Measurements from ENCODE around the gene APBB1IP.

DNA sequence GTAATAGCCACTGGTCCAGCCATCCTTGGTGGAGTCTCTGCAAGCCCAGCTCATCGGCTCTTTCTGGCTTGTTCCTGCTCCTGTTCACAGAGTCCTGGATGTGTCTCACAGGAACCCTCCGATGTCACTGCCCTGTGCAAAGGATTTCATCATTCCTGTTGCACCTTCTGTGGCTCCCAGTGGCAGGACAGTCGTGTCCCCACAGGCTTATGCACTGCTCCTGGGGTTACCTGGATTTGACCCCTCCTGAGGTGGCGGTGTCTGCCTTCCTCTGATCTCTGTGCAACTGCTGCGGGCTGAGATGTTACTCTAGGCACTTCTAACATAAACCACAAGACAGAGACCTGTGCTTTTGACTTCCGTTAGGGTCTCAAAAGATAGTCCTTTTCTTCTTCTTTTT lies 30.6 kb downstream of the APBB1IP start:
- no peak for TF ChIP-seq NFRKB (IDR thresholded peaks at IDR 0.05)
- TF ChIP-seq FOXA1 (IDR thresholded peaks at IDR 0.05) = no peak
- no peak for TF ChIP-seq ZNF384 (IDR thresholded peaks at IDR 0.05)
- TF ChIP-seq BHLHE40 (IDR thresholded peaks at IDR 0.05; ENCODE audit: borderline replicate concordance) = no peak
- no peak for TF ChIP-seq LEF1 (IDR thresholded peaks at IDR 0.05; ENCODE audit: borderline replicate concordance)
